Measurements from ENCODE around the gene DNAH7.

DNAH7 gene

DNA sequence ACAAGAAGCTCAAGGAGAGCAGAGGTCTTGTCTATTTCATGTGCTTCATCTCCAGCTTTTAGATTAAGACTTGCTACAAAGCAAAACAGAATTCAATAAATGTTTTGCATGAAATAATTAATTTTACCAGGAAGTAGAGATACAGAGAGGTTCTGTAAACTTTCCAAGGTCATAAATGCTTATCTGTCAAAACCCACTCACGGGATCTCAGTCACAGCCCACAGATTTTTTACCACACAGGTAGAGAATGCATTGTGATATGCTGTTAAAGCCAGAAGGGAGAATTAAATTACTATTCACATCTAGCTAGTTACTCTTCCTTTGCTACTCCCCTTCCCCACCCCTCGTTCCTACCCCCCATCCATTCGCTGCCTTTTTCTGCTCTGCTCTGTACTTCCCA lies 205.5 kb downstream of the DNAH7 start:
- no peak for DNase-seq (ENCODE audit: low read depth)

DNA sequence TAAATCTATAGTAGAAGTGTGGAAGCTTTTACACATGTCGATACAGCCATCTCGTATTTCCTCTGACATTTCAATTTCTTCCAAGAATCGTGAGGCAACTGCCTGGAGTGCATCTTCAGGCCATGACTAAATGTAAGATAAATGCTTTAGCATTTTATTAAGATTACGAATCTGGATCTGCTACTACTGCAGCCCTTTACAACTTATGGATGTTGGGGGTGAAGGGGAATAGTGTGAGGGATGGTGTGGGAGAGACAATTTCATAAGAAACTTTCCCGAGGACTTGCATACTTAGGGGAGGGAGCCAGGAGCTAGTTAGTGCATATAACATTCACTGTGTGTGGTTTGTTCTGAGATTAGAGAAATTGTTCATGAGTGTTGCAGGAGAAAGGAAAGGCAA lies 206.8 kb downstream of the DNAH7 start:
- DNase-seq (ENCODE audit: low read depth) = no peak

DNA sequence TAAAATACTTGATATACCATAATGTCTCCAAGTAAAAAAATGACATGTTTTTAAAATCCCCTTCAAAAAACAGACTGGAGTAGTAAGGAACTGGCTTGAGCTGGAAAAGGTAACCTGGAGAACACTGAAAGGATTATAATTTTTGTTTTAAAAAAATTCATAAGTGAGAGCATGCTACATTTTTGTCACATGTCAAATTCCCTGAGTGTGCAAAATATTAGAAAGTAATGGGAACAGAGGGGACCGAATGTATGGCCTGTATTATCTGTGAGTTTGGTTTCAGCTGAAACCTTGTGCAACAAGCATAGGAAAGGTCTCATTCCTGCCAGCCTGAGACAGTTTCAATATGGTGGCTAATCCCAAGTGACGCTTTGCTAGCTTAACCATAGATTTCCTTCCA lies 209.1 kb downstream of the DNAH7 start:
- no peak for DNase-seq (ENCODE audit: low read depth)

DNA sequence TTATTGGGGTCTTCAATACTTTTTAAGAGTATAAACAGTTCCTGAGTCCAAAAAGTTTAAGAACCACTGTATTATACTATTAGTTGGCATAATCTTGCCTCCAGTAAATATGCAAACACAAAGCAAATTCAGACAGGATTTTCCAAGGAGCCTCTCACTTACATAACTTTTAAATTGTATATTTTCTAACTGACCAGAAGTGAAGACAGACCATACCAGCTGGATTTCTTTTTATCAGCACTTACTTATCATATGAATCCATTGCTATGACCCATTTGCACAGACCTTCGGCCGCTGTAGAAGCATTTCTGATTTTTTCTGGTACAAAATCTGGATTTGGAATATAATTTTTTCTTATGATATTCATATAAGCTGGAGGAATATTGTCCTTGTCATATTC lies 211.5 kb downstream of the DNAH7 start:
- DNase-seq (ENCODE audit: low read depth) = no peak

DNA sequence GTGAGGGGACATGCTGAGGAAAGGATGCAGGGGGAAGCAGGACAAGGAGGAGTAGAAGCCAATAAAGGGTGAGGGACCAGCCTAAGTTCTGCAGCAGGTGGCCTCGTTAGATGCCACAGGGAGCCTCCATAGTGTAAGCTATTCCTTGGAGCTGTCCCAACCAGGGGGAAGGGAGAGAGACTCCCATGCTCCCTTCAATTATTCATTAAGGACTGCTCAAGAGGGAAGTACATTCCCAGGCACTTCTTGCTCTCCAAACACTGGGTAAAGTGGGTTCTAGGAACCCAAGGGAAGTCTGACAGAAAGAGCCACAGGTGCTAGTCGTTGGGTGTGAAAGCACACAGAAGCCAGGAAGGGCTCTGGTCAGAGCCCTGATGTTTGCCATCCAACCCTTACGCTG lies 217.9 kb downstream of the DNAH7 start:
- DNase-seq (ENCODE audit: low read depth) = no peak

DNA sequence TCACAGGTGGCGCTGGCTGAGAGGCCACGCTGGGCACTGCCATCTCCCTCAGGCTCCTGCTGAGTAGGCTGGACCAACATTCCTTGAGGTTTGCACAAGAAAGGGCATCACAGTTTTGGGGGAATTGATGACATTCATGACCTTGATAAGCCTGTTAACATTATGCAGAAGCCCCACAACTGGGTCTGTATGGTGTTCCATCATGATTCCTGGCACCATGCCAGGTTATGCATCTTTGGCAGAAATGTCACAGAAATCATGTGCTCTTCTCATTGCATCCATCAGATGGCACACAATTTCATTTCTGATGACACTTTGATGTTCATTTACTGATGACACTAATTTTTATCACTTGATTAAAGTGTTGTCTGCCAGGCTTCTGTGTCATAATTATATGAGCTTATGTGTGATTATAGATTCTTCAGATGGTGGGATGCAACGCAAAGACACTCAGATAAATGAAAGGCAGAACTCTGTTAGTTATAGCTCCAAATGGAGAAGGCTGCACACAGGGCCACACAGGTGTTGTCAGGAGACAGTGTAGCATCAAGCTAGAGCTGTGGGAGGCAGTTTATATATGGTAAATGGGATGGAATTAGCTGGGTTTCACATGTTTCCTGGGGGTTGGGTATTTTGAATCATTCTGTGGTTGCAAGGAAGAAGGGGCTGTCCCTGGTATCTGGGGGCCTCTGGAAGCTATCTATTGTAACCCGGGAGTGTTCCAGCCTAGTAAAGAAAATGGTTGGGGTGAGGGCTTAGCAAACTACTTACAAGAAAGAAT lies 220.3 kb downstream of the DNAH7 start:
- no peak for DNase-seq (ENCODE audit: low read depth)

DNA sequence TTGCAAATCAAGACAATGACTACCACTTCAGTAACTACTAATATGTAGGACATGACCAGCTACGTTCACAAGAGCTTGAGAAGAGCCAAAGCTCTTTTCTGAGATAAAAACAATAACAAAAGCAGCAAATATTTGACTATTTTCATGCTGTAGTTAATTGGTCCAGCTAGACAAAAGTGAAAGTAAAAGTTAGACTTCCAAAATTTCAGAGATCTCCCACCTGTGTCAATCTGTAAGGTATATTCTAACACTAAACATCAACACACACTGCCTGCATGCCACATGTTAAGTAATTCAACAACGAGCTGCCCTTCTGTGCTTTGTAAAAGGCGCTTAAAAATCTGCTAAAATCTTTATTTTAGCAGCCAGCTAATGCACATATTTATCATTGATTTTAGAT lies 225.7 kb downstream of the DNAH7 start:
- no peak for DNase-seq (ENCODE audit: low read depth)

DNA sequence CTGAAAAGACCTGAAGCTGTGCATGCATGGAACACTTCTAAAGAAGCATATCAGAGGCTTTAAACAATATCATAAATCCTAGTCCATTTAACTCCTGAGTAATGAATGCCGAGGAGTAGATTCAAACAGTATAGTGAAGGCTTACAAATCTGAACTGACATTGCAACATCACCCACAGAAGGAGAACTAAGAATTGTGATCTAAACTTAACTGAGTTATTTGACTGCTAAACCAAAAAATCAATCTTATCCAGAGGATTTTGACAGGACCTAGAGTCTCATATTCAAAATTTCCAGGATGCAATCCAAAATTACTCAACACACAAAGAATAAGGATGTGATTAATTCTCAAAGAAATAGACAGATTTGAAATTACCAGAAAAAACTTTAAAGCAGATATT lies 230.6 kb downstream of the DNAH7 start:
- DNase-seq (ENCODE audit: low read depth) = no peak

DNA sequence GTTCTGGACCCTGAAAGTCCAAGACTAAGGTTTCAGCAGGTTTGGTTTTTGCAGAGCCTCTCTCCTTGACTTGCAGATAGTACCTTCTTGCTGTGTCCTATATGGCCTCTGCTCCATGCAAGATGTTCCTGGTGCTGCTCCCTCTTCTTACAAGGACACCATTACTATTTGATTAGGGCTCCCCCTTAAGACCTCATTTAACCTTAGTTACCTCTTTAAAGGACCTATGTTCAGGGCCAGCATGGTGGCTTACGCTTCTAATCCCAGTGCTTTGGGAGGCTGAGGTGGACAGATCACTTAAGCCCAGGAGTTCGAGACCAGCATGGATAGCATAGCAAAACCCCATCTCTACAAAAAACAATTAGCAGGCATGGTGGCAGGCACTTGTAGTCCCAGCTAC lies 232.6 kb downstream of the DNAH7 start:
- no peak for DNase-seq (ENCODE audit: low read depth)

DNA sequence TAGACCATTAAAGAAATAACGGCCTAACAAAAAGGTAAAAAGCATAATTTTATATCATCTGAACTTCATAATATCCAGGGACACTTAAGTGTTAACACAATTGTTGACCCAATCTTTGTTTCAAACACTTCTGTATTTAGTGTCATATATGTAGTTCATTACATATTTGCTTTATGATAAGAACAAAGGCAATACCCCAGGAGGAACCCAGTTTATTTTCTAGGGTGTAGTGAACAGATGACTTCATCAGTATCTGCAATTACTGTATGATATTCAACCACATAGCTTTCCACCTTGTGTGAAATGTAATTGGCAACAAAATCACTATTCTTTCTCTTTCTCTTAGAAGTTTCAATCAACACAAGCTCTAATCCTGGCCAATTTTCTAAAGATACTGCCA lies 233.8 kb downstream of the DNAH7 start:
- no peak for DNase-seq (ENCODE audit: low read depth)

DNA sequence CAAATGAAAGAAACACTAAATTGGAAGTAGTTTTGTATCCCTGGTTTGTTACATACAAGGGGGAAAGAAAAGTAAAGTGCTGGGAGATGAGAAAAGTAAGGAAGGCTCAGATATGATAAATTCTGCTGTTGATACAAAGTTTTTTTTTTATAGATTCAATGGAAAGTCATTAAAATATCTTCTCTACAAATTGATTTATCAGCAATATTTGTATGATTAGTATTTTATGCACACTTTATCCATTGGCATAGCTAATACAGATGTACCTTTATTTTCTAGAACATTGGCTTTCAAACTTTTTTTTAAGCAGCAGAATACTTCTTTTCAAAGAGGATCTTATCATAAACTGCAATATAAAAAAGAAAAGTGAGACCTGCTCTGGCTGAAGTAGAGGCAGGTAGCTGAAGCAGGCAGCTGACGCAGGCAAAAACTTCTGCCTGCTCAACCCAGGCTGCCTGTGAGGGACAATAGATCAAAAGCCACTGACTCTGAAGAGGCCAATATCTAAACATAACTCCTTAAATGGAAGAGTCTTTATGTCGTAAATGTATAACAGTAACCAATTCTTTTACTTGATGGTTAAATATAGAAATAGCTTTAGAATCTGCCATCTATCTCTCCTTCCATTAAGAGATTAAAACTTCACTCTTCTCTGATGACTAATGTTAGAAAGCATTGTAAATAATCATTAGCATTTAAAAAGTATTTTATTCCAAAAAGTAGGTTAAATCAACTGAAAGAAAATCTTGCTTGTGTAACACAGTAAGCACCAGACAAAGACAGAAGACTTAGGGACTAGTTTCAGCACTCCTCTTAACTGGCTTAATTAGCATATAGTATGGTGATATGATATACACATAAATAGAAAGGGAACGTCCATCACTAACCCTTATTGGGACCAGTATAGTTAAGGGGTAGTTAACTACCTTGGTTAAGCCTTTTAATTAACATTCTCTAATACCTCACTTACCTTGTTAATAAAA lies 237.4 kb downstream of the DNAH7 start:
- no peak for DNase-seq (ENCODE audit: low read depth)

DNA sequence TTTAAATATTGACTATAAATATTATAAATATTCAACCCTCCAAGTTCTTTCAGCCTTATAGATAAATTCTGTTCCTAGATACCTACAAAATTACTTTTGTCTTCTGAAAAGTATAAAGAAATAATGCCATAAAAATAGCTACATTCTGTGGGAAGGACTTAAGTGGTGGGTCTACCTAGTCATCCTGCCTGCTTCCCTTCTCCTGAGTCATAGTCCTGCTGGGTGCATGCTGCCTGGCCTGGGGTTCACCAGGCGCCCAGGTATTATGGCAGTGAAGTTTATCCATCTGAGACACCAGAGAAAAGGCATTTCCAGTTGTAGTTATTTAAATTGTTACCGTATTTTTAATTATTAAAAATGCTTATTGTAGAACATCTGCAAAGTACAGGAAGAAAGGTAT lies 244.2 kb downstream of the DNAH7 start:
- DNase-seq (ENCODE audit: low read depth) = no peak

DNA sequence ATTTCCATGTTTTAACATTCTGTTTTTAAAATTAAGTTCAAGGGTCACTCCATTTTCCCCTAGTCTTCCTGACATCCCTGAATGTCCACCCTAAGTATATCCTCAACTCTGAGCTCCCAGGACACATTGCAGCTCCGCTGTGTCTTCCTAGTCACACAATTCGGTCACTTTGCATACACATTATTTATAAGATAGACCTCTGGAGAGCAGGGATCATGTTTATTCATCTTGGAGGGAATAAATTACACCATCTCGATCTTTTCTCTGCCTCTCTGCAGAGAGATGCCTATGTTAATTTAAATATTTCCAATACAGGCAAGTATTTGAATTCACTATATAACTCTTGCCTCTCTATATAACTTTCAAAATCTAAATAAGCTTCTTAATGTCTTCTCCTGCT lies 245.4 kb downstream of the DNAH7 start:
- DNase-seq (ENCODE audit: low read depth) = no peak

DNA sequence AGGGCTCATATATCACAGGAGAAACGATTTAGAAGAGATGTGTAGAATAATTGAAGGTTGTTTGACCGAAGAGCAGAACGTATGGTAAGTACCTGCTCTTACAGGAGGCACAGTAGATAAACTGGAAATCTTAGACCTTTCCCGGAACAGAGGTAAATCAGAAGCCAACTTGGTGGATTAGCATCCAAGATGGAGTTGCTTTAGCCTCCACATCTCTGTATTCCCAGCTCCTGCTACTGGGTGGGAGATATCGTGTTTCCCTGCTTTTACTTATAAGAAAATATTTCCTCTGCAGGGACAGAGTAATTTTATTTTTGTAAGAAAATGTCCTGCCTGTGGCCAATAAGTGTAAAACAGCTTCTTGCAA lies 247.1 kb downstream of the DNAH7 start:
- DNase-seq (ENCODE audit: low read depth) = no peak

DNA sequence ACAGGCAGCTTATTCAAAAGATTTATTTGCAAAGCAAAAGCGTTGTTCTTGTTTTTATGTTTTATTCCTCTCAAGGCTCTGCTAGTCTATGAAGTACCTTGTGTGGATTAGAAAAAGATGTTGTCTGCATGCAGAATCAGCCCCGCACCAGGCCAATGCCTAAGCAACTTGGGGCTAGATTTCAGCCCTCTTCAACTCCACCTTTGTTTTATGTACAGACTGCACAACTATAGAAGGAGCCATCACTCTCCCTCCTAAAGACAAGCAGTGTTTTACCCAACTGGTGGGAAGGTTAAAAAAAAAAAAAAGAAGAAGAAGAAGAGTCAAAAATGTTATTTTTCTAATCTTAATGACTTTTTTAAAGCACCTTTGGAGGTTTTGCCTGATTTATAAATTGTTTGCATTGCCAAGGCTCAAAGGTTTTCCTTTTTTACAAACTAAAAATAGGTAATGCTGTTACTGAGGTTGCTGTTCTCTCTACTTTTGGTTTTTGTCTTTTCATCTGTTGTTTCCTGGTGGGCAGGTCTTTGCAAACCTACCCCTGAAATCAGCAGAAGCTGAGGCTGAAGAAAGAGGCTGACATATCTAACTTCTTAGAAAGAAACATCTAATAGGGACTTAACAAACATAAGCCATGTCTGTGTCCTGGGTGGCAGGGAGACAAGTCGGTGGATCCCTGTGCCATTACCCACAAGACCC lies 247.6 kb downstream of the DNAH7 start:
- no peak for DNase-seq (ENCODE audit: low read depth)

DNA sequence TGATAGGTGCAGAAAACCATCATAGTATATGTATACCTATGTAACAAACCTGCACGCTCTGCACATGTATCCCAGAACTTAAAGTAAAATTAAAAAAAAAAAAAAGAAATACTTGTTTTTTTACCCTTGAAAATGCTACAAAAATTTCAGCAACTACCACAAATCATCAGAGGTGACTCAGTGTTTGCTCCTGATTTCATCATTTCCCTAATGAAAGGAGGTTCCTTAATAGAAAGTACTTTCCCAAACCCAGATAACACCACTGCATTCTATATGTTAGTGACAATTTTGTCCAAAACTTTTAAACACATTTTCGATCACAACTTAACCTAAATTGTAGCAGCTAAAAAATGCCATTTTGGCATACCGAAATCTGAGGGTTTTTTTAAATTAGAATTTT lies 248.3 kb downstream of the DNAH7 start:
- no peak for DNase-seq (ENCODE audit: low read depth)

DNA sequence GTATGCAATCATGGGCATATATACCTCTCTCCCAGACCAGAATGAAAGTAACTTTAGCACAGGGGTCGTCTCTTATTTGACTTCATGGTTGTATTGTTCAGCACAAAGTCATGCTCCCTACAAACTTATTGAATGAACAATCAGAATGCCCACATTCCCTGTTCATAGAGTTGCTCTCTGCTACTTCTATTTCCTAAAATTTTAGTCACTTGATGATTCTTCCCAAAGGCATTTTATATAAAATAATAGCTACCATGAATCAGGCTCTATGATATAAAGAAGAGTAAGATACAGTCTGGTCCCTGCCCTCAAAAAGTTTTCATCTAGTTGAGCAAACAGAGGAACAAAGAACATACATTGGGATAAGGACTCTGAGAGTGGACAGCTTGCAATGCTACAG lies 249.4 kb downstream of the DNAH7 start:
- no peak for DNase-seq (ENCODE audit: low read depth)

DNA sequence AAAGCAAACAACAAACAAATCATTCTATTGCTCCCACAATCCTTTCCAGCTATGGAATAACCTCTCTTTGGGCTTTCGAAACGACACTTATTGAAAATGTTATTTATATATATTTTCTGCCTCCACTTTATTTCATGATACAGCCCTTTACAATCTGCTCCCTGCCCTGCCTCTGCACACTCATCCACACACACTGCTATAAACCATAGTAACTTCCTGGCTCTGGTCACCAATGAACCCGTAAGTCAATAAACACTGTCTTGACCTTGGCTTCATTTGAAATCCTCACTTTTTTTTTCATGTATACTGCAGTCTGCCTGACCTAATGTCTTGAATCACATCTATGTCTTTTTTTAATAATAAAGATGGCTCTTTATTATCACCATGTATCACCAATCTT lies 250.1 kb downstream of the DNAH7 start:
- no peak for DNase-seq (ENCODE audit: low read depth)

DNA sequence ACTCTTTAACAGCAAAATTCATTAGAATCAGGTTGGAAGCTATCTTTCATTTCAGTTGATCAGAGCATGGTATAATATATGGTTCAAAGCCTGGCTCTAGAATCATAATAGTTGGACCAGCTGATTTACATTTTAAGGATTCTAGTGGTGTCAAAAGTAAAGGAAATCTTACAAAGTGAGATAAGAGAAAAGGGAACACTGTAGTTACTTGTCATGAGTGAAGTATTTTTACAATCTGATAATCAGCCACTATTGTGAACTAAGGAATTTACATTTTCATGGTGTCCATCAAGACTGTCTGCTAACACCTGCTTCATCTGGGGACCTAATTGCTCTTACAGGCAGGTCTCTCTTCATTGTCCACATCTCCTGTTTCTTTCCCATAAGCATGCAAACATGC lies 250.5 kb downstream of the DNAH7 start:
- DNase-seq (ENCODE audit: low read depth) = no peak

DNA sequence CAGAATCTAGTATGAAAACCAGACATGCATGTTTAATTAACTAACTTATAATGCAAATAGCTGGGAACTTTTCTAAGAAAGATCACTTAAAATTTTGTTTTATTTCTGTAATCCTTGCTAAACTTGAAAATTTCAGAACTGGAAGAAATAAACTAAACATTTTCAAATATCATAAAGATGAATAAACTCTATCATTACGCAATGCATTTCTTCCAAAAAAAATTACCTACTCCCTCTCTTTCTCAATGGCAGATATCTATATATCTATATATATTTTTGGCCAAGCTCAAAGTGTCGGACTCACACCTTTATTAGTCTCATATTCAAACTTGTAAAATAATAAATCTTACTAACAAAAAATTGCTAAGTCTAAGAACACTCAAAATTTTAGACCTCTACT lies 253.6 kb downstream of the DNAH7 start:
- DNase-seq (ENCODE audit: low read depth) = no peak

DNA sequence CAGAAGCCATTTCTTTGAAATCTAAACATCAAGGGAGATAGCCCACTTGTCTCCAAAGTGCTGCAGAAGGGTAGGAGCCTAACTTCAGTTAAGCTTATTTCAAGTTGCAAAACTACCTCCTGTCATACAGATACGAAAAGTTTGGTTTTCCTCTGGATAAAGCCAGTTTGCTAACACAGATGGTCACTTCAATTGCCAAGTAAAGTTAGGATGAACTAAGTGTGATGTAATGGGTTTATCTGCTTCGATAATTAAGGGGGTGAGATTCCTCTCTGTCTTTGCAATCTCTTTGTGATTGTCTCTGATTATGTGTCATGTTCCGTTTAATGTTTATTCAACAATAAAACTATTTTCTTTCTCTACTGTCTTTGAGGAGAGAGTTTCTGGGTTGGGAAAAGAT lies 255.2 kb downstream of the DNAH7 start:
- DNase-seq (ENCODE audit: low read depth) = no peak

DNA sequence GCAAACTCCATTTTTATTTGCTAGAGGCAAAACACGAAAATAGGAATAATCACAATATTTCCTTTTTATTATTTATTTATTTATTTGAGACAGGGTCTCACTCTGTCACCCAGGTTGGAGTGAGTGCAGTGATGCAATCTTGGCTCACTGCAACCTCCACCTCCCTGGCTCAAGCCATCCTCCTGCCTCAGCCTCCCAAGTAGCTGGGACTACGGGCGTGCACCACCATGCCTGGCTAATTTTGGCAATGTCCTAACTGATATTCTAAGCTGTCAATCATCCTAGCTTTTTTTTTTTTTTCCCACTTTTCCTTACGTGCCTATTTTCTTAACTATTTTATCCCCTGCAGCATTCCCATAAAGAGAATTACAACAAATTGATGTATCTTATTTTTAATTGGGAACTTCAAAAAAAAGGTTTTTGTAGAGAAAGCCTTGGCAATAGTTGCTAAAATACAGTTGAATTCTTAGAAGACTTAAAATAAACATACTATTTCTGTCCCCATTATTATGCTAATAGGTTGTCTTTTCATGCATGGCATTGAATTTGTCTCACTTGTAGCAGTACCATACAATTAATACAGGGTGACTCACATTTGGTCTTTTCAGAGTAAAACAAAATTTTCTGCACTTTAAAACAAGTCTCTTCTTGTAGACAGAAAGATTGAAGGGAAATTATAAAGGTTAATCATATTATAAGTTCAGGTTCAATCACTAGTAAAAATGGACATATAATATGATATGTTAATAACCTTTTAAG lies 258.1 kb downstream of the DNAH7 start:
- no peak for DNase-seq (ENCODE audit: low read depth)
